Choroid plexus epithelial cell (primary cell): ENCODE results near the gene GJB6.

Experiments used
- DNase-seq: peaks from one replicate; pipeline ENCODE4 v3.0.0-alpha.2; 2010; ENCODE audit warnings: low read depth
- H3K4me3 ChIP-seq: 2 replicates; pipeline ENCODE4 v1.5.1; 2011; ENCODE audit warnings: low read depth, mild to moderate bottlenecking, control low read depth, low read length, moderate library complexity
- TF ChIP-seq, protein P1 (sequence below): conservative IDR thresholded peaks from 2 replicates; pipeline ENCODE4 v1.5.1; 2011; ENCODE audit warnings: low read depth, mild to moderate bottlenecking, control low read depth, inconsistent platforms, low read length, moderate library complexity

Gene GJB6

DNA sequence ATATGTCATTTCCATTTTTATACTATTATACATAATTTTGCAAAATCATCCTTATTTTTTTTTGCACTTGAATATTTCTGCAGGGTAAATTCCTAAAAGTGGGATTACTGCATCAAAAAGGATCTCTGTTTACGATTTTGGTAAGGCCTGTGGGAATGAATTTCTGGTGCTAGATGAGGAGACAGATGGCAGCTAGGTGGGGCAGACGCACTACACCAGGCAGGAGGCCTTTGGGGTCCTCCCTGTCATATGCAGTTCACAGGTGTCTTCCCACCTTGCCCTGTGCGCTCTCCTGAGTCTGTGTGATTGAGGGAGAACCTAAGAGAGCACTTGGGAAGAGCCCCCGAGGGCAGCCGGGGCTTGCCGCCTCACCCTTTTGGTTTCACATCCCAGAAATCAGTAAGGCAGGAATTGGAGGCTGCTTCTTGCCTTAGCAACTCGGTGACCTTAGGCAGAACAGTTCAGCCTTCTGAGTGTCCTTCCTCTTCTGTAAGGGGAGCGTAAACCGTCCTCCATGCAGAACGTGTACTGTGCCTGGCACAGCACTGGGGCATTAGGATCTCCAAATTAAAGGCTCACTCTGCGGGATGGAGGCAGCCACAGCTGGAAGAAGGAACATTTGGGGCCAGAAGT, 25.9 kb downstream of the GJB6 start:
- DNase-seq = no peak
- H3K4me3 ChIP-seq = no peak overlapping the region
- TF ChIP-seq, protein P1, sequence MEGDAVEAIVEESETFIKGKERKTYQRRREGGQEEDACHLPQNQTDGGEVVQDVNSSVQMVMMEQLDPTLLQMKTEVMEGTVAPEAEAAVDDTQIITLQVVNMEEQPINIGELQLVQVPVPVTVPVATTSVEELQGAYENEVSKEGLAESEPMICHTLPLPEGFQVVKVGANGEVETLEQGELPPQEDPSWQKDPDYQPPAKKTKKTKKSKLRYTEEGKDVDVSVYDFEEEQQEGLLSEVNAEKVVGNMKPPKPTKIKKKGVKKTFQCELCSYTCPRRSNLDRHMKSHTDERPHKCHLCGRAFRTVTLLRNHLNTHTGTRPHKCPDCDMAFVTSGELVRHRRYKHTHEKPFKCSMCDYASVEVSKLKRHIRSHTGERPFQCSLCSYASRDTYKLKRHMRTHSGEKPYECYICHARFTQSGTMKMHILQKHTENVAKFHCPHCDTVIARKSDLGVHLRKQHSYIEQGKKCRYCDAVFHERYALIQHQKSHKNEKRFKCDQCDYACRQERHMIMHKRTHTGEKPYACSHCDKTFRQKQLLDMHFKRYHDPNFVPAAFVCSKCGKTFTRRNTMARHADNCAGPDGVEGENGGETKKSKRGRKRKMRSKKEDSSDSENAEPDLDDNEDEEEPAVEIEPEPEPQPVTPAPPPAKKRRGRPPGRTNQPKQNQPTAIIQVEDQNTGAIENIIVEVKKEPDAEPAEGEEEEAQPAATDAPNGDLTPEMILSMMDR = no peak

DNA sequence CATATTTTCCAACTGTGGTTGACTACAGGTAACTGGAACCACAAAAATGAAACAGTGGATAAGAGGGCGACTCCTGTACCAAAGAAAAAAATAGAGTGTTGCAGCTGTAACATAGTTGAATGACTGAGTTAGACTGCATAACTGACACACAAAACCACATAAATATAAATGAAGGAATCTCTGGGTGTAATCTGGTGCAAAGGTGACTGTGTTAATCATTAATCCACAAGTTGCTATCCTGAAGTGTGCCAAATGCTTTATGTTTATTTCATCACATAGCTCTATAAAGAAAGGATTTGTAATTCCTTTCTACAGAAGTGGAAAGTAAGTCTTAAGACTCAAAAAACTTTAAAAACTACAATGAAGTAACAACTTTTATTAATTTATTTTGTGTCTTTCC, 33.3 kb downstream of the GJB6 start:
- no peak for DNase-seq
- TF ChIP-seq, protein P1 = no peak
- H3K4me3 ChIP-seq = no peak overlapping the region

DNA sequence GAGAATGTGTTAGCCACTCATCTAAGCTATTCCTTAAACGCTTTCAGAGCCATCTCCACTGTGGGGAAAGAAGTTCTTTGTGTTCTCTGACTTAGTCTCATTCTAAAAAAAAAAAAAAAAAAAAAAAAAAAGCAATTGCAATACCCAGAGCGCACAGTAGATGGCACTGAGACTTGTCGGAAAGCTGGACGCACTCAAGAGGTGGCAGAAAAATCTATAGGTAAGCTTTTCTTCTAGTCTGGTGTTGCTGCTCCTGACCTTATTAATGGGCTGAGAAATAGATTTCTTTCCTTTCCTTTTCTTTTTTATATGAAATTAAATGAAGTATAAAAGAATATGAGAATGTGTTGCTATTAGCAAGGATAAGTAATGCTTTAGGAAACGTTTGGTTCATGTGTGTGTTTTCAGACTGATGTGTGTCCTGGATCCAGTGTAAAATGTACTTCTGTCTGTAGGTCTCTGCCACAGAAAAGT, 34.7 kb downstream of the GJB6 start:
- TF ChIP-seq, protein P1 = peak; percentile 87
- H3K4me3 ChIP-seq = no peak overlapping the region

DNA sequence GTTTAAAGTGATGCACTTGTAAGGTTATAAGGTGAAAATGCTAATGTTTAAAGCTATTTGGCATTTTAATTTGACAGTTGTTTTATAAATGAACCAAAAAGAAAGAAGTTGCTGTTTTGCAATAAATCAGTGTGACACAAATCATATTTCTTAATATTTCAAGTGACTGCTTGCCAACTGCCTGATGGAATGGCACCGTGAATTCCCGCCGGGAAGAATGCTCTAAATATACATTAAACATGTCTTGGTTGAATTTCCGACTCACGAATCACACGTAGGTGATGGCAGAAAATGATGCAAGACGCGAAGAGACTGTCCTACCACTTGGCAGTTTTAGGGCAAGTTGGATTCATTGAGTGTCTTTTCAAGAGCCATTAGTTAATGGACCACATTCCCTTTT, 36.3 kb downstream of the GJB6 start:
- DNase-seq = no peak
- no peak overlapping the region for H3K4me3 ChIP-seq
- TF ChIP-seq, protein P1 = no peak

More for the DNA sequence above, 34.7 kb downstream of the GJB6 start:
- DNase-seq = peak; percentile 74

DNA sequence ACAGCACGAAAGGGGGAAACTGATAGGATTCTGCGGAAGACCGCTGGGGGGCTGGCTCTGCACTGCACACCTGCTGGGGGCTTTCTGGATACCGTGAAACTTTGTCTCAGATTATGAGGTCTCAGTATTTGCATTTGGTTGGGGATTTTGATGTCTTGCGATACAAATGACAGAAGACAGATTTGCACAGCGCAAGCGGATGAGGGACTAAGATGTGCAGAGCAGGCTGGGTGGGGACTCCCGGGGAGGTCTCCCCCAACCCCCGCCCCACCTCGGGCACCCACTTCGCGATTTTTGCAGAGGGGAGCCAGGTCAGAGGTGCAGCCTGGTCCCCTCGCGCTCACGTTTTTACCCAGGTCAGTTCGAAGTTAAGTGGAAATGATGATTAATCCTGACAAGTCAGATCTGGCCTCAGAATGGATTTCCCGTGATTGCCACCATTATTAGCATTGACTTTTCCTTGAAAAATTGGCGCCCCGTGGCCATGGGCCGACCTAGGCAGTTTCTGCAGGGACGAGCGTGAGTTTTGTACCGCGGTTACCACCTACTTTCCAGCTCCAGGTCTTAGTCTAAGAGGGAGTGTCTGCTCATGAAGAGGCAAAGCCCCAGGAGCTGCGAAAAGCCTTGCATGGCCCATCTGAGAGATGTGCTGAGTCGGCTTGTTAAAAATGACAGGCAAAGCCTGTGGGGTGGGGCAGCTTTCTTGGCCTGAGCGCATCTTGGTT, 38.0 kb downstream of the GJB6 start:
- no peak for DNase-seq
- TF ChIP-seq, protein P1 = no peak
- no peak overlapping the region for H3K4me3 ChIP-seq

DNA sequence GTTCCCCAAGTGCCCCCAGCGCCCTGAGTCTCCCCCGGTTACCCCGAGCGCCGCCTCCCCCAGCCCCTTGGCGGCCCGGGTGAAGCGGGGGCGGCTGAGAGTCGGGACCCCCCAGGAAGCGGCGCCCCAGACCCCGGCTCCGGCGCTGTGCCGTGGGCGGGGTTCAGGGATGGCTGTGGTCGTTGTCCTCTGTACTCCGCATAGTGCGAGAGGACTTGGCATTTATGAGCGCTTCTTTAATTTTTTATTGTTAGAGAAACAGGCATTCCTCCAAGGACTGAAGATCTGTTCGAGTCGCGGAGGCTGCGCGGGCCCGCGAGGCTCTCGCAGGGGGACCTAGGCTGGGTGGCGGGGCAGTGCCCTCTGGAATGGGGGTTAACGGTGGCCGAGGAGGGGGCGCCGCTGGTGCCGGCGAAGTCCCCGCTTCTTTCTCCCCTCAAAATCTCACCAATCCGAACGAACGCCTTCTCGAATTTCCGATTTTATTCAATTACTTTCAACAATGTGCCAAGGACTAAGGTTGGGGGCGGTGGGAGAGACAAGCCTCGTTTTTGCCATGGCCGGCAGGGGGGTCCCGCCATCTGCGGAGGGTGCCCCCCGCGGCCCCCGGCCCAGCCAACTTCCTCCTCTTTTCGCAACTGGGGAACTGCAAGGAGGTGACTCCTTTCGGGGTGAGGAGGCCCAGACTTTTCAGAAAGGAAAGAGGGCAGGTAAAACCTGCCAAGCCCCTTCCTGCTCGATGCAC, 38.8 kb downstream of the GJB6 start:
- TF ChIP-seq, protein P1 = no peak
- H3K4me3 ChIP-seq = peak overlapping the region; percentile 45
- no peak for DNase-seq
